Endodermal cell (in vitro differentiated cells): ENCODE results near the gene HELZ2. TPM values are rescaled to one million over a fixed set of nuclear protein-coding genes. Genes with fewer than 3 reads are reported as not detected.

Source experiments
- DNase-seq: peaks from one replicate; pipeline ENCODE4 v3.0.0-alpha.2; 2017
- H3K27ac ChIP-seq: 2 replicates; pipeline ENCODE4 v1.5.1; 2013; ENCODE audit warnings: mild to moderate bottlenecking, low read depth, low read length, moderate library complexity
- H3K27me3 ChIP-seq: 2 replicates; pipeline ENCODE4 v1.6.1; 2013; ENCODE audit warnings: mild to moderate bottlenecking, low read length, moderate library complexity; ENCODE audit not compliant: insufficient read depth, control insufficient read depth, poor library complexity, severe bottlenecking
- H3K36me3 ChIP-seq: 2 replicates; pipeline ENCODE4 v1.7.0; 2013; ENCODE audit warnings: mild to moderate bottlenecking, low read length, moderate library complexity; ENCODE audit not compliant: control insufficient read depth, insufficient read depth
- H3K4me1 ChIP-seq: one replicate; pipeline ENCODE4 v1.7.0; 2013; ENCODE audit warnings: low read length; ENCODE audit not compliant: control insufficient read depth, insufficient read depth
- H3K4me3 ChIP-seq: 2 replicates; pipeline ENCODE4 v1.5.1; 2013; ENCODE audit warnings: mild to moderate bottlenecking, low read length, moderate library complexity
- H3K9ac ChIP-seq: 2 replicates; pipeline ENCODE4 v1.6.1; 2013; ENCODE audit warnings: mild to moderate bottlenecking, low read length, moderate library complexity; ENCODE audit not compliant: poor library complexity, severe bottlenecking; ENCODE audit errors: extremely low read depth
- H3K9me3 ChIP-seq: 2 replicates; pipeline ENCODE4 v1.6.1; 2013; ENCODE audit warnings: mild to moderate bottlenecking, low read length, moderate library complexity; ENCODE audit not compliant: control insufficient read depth
- H3K27ac Mint-ChIP-seq: 2 replicates; pipeline ENCODE4 v1.8.0; 2020; ENCODE audit warnings: mixed read lengths
- H3K27me3 Mint-ChIP-seq: 2 replicates; pipeline ENCODE4 v1.8.0; 2021; ENCODE audit warnings: mild to moderate bottlenecking, mixed read lengths; ENCODE audit not compliant: insufficient read depth
- H3K36me3 Mint-ChIP-seq: 2 replicates; pipeline ENCODE4 v1.8.0; 2020; ENCODE audit warnings: low read depth, mixed read lengths
- H3K4me1 Mint-ChIP-seq: 2 replicates; pipeline ENCODE4 v1.8.0; 2020; ENCODE audit warnings: mixed read lengths
- H3K4me3 Mint-ChIP-seq: 2 replicates; pipeline ENCODE4 v1.8.0; 2020; ENCODE audit warnings: mild to moderate bottlenecking, moderate library complexity, mixed read lengths
- H3K9me3 Mint-ChIP-seq: 2 replicates; pipeline ENCODE4 v1.8.0; 2020; ENCODE audit warnings: mild to moderate bottlenecking, mixed read lengths
- CTCF ChIP-seq: fragments of 200-600 bp; sonication (generic); conservative IDR thresholded peaks from 2 replicates; pipeline ENCODE4 v1.5.0; 2021; ENCODE audit warnings: antibody characterized with exemption, mild to moderate bottlenecking
- WGBS, 2 experiments: methylation state at CpG; one replicate each; pipeline versions ENCODE4 v1.1.5 to v1.1.7; 2013; ENCODE audit warnings: missing lambda C conversion rate in 2 of 2, mixed read lengths in 1 of 2; ENCODE audit not compliant: insufficient coverage in 1 of 2, insufficient read length in 1 of 2; 5-methylcytosine and 5-hydroxymethylcytosine counted together
- total RNA-seq, 2 donors: library from RNA; stranded (reverse); fragmentation: NEBNext Ultra II Directional in 1 of 2; extraction: Animal tissue kit (Norgen Biotek cat#: 25700) in 1 of 2; gene quantifications; 2 replicates in 1 of 2; 3 replicates in 1 of 2; pipeline ENCODE4 v1.2.1, GENCODE V29; 2021

The HELZ2 gene
- total RNA-seq, 2 donors from 2014 or later, result 34.5 to 37.0 TPM

GRCh38 chr20:63557481-63557891 is 16.6 kb downstream of the HELZ2 start:
- Histone ChIP-seq H3K27me3 (no peaks in the 10 kb centered on the region), H3K9me3 (no peaks in the 10 kb centered on the region), H3K9ac (no peak overlapping the region), H3K4me3 (no peak overlapping the region), H3K36me3 (peaks cover 7% of the 10 kb centered on the region), H3K27ac (no peak overlapping the region), H3K4me1 (no peaks in the 10 kb centered on the region)
- H3K4me1 Mint-ChIP-seq, result no peaks in the 10 kb centered on the region
- DNase-seq, result no peak
- peaks cover 12% of the 10 kb centered on the region for H3K36me3 Mint-ChIP-seq
- H3K9me3 Mint-ChIP-seq, result no peaks in the 10 kb centered on the region
- no peak for TF ChIP-seq CTCF
- no peaks in the 10 kb centered on the region for H3K27me3 Mint-ChIP-seq
- no peak overlapping the region for H3K4me3 Mint-ChIP-seq
- H3K27ac Mint-ChIP-seq, result no peak overlapping the region
- 93 to 96% methylated on average over 10 to 19 of the region's 19 CpGs for WGBS, 2 experiments

- 71 to 78% methylated on average over 10 to 23 of the region's 23 CpGs for WGBS, 2 experiments
- no peaks in the 10 kb centered on the region for H3K27me3 Mint-ChIP-seq
- H3K36me3 ChIP-seq, result peaks cover 7% of the 10 kb centered on the region
- no peaks in the 10 kb centered on the region for H3K4me1 ChIP-seq
- H3K27me3 ChIP-seq, result no peaks in the 10 kb centered on the region
- H3K4me3 ChIP-seq, result no peak overlapping the region
- H3K9ac ChIP-seq, result no peak overlapping the region
- TF ChIP-seq CTCF, result no peak
- no peaks in the 10 kb centered on the region for H3K9me3 ChIP-seq
- H3K9me3 Mint-ChIP-seq, result no peaks in the 10 kb centered on the region
- DNase-seq, result no peak
- no peak overlapping the region for H3K4me3 Mint-ChIP-seq
- H3K27ac ChIP-seq, result no peak overlapping the region
- H3K4me1 Mint-ChIP-seq, result no peaks in the 10 kb centered on the region
- no peak overlapping the region for H3K27ac Mint-ChIP-seq
- peaks cover 12% of the 10 kb centered on the region for H3K36me3 Mint-ChIP-seq
Observed at GRCh38 chr20:63556873-63557478, 17.1 kb downstream of the HELZ2 start.

DNA sequence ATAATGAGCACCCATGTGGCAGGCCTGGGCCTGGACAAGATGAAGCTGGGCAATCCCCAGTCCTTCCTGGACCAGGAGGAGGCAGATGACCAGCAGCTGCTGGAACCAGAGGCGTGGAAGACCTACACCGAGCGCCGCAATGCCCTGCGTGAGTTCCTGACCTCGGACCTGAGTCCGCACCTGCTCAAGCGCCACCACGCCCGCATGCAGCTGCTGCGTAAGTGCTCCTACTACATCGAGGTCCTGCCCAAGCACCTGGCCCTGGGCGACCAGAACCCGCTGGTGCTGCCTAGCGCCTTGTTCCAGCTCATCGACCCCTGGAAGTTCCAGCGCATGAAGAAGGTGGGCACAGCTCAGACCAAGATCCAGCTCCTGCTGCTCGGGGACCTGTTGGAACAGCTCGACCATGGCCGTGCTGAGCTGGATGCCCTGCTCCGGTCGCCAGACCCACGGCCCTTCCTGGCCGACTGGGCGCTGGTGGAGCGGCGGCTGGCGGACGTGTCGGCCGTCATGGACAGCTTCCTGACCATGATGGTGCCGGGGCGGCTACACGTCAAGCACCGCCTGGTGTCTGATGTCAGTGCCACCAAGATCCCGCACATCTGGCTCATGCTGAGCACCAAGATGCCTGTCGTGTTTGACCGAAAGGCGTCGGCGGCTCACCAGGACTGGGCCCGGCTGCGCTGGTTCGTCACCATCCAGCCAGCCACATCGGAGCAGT is 18.2 kb downstream of the HELZ2 start:
- Mint-ChIP-seq H3K4me1 (no peaks in the 10 kb centered on the region), H3K9me3 (no peaks in the 10 kb centered on the region), H3K4me3 (no peak overlapping the region), H3K27me3 (no peaks in the 10 kb centered on the region), H3K27ac (no peak overlapping the region), H3K36me3 (peaks cover 10% of the 10 kb centered on the region)
- H3K9me3 ChIP-seq, result no peaks in the 10 kb centered on the region
- H3K27me3 ChIP-seq, result no peaks in the 10 kb centered on the region
- H3K36me3 ChIP-seq, result peaks cover 7% of the 10 kb centered on the region
- TF ChIP-seq CTCF, result no peak
- no peaks in the 10 kb centered on the region for H3K4me1 ChIP-seq
- 94 to 99% methylated on average over 37 to 45 of the region's 45 CpGs for WGBS, 2 experiments
- no peak for DNase-seq
- H3K27ac ChIP-seq, result no peak overlapping the region
- no peak overlapping the region for H3K9ac ChIP-seq
- H3K4me3 ChIP-seq, result no peak overlapping the region
